ENCODE measurements around the gene CER1. TPM values are rescaled to one million over a fixed set of nuclear protein-coding genes. Genes with fewer than 3 reads are reported as not detected.

Gene CER1
- polyA plus RNA-seq, 1 donor: 3.3 TPM

Other genes starting within 250 kb of the CER1 start
- gene ZDHHC21, start 29.3 kb downstream of the CER1 start, polyA plus RNA-seq (ENCODE audit: insufficient read length): 27.4 TPM
- gene FREM1, start 187.7 kb upstream of the CER1 start, polyA plus RNA-seq (ENCODE audit: insufficient read length): 206 TPM